Loucy (cell line): ENCODE measurements around the gene RBBP8.

Source experiments
- CTCF ChIP-seq: fragments of 200-600 bp; sonication (generic); conservative IDR thresholded peaks from 2 replicates; pipeline ENCODE4 v1.5.1; 2014; ENCODE audit warnings: mild to moderate bottlenecking, antibody characterized with exemption, low read length
- EZH2phosphoT487 ChIP-seq: fragments of 200-600 bp; IDR thresholded peaks from 2 replicates; pipeline ENCODE4 v1.6.1; 2018; ENCODE audit warnings: antibody characterized with exemption, mild to moderate bottlenecking, moderate library complexity, borderline replicate concordance

GRCh38 chr18:22943847-22944246, 10.7 kb downstream of the RBBP8 start:
- TF ChIP-seq CTCF (no peak), EZH2phosphoT487 (no peak)
